Thyroid gland (tissue), 4 donors: ENCODE measurements around the gene S1PR5.

Source experiments
- CTCF ChIP-seq, 6 experiments: fragments of 200-600 bp in 3 of 6; fragments of 450-650 bp in 3 of 6; sonication (generic) in 3 of 6; IDR thresholded peaks; one replicate each; pipeline ENCODE4 v1.5.1; 2016 to 2019; ENCODE audit warnings: antibody characterized with exemption in 6 of 6, mild to moderate bottlenecking in 2 of 6, inconsistent platforms in 1 of 6, moderate library complexity in 1 of 6
- POLR2A ChIP-seq, 2 donors: fragments of 450-650 bp; IDR thresholded peaks; one replicate each; pipeline ENCODE4 v1.6.1; 2017; ENCODE audit warnings: antibody characterized with exemption in 2 of 2, mild to moderate bottlenecking in 2 of 2, moderate library complexity in 1 of 2

- TF ChIP-seq CTCF (IDR thresholded peaks at IDR 0.05) (no peak), POLR2A (IDR thresholded peaks at IDR 0.05) (no peak)
Measured at GRCh38 chr19:10518444-10519361, 1.5 kb upstream of the S1PR5 start.
